Activated CD4-positive, alpha-beta T cell treated with anti-CD3 and anti-CD28 coated beads for 36 hours (primary cell): ENCODE results near the gene MTMR1. TPM values are rescaled to one million over a fixed set of nuclear protein-coding genes. Genes with fewer than 3 reads are reported as not detected.

Source experiments
- ATAC-seq: fragments of 200-7000 bp; cut with Tn5 transposase; one replicate; pipeline ENCODE4 v1.10.0; 2021; ENCODE audit warnings: mild to moderate bottlenecking, moderate library complexity
- CTCF ChIA-PET: fragments of 350-600 bp; sonication (Branson Sonifier 250); formaldehyde crosslinking; loops from one replicate; lab custom pipeline; 2021; ENCODE audit warnings: antibody characterized with exemption; lab: Charles Lee
- POLR2A ChIA-PET: fragments of 350-600 bp; sonication (Branson Sonifier 250); formaldehyde crosslinking; loops from one replicate; lab custom pipeline; 2021; ENCODE audit warnings: antibody characterized with exemption, inconsistent platforms; lab: Charles Lee
- DNase-seq: peaks from one replicate; pipeline ENCODE4 v3.0.0-alpha.2; 2020
- H3K27ac Mint-ChIP-seq: one replicate; pipeline ENCODE4 v1.8.0; 2021; ENCODE audit warnings: mixed read lengths
- H3K27me3 Mint-ChIP-seq: one replicate; pipeline ENCODE4 v1.8.0; 2021; ENCODE audit warnings: mixed read lengths
- H3K36me3 Mint-ChIP-seq: one replicate; pipeline ENCODE4 v1.8.0; 2021; ENCODE audit warnings: low read depth, mixed read lengths
- H3K4me1 Mint-ChIP-seq: one replicate; pipeline ENCODE4 v1.8.0; 2021; ENCODE audit warnings: mixed read lengths
- H3K4me3 Mint-ChIP-seq: one replicate; pipeline ENCODE4 v1.8.0; 2021; ENCODE audit warnings: mild to moderate bottlenecking, moderate library complexity, mixed read lengths
- H3K9me3 Mint-ChIP-seq: one replicate; pipeline ENCODE4 v1.8.0; 2021; ENCODE audit warnings: low read depth, mixed read lengths
- intact Hi-C, 2 experiments: fragments of 100-400 bp; cut with DNase I in 1 of 2; cut with micrococcal nuclease in 1 of 2; formaldehyde crosslinking; loops; one replicate each; pipeline versions ENCODE4 v1.14.2 to v1.15.1; 2022 to 2024; cut with DNase I, micrococcal nuclease
- total RNA-seq, 2 experiments: library from RNA; stranded (reverse); gene quantifications; one replicate each; pipeline ENCODE4 v1.2.3, GENCODE V29; 2021

Gene MTMR1
- total RNA-seq, 2 experiments from 2014 or later: 41.9 to 42.0 TPM

DNA sequence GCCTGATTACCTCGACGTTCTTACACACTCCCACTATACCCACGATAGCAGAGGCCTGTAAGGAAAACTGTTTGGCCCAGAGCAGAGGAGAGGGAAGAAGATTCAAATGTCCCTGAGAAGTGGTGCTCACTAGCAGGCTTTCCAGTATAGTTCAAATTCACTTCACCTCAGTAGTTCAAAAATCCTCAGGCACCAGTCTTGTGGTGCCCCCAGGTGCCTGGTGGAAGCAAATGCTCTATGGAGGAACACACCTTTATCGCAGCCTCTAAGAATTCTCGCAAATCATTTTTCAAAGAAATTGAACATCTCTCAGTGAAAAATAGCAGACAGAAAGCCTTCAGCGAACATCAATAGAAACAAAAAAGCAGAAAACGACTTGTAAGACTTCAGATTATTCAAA, 12.2 kb upstream of the MTMR1 start:
- H3K4me1 Mint-ChIP-seq: peaks cover 2% of the 10 kb centered on the region
- no peak overlapping the region for H3K4me3 Mint-ChIP-seq
- H3K9me3 Mint-ChIP-seq: no peaks in the 10 kb centered on the region
- ATAC-seq: no peak
- H3K27ac Mint-ChIP-seq: no peak overlapping the region
- intact Hi-C loops: loop anchor here in 1 of 2 experiments (2.0 kb wide), 2 partner anchors 718 to 730 kb away; no protein-coding TSS in a partner anchor
- H3K36me3 Mint-ChIP-seq: no peaks in the 10 kb centered on the region
- peak; percentile 38 for DNase-seq
- H3K27me3 Mint-ChIP-seq: no peaks in the 10 kb centered on the region
- CTCF ChIA-PET: interaction anchor here (0.7 to 1.4 kb wide), 4 partner anchors 35 to 314 kb away, joined by 3 to 7 read pairs (median 5); no protein-coding TSS in a partner anchor
- POLR2A ChIA-PET: no interaction called here

DNA sequence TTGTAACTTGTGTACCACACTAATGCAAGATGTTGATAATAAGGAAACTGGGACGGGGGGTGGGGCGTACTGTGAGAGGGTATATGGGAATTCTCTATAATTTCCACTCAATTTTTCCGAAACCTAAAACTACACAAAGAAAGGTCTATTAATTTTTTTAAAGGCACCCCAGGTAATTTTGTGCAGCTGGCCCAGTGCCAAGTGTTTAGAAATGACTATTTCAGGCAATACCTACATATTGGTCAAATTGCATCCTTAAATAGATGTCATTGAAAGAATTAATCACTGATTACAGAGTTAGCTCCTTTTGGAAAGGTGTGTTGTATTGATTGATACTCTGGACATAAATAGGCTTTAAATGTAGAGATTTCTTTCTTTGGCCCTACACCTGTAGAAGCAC, 10.1 kb upstream of the MTMR1 start:
- no peak overlapping the region for H3K4me3 Mint-ChIP-seq
- H3K27ac Mint-ChIP-seq: no peak overlapping the region
- intact Hi-C loops: loop anchor here (1.0 kb wide), 1 partner anchor 33 kb away; no protein-coding TSS in a partner anchor
- DNase-seq (no peak), ATAC-seq (no peak)
- H3K4me1 Mint-ChIP-seq: peaks cover 4% of the 10 kb centered on the region
- H3K9me3 Mint-ChIP-seq: no peaks in the 10 kb centered on the region
- no peaks in the 10 kb centered on the region for H3K36me3 Mint-ChIP-seq
- no peaks in the 10 kb centered on the region for H3K27me3 Mint-ChIP-seq
- CTCF ChIA-PET: interaction anchor here (0.6 to 4.4 kb wide), 23 partner anchors 9 to 1212 kb away, joined by 3 to 43 read pairs (median 5); no protein-coding TSS in a partner anchor
- POLR2A ChIA-PET: interaction anchor here (0.9 kb wide), 1 partner anchor 32 kb away, joined by 3 read pairs; no protein-coding TSS in a partner anchor

DNA sequence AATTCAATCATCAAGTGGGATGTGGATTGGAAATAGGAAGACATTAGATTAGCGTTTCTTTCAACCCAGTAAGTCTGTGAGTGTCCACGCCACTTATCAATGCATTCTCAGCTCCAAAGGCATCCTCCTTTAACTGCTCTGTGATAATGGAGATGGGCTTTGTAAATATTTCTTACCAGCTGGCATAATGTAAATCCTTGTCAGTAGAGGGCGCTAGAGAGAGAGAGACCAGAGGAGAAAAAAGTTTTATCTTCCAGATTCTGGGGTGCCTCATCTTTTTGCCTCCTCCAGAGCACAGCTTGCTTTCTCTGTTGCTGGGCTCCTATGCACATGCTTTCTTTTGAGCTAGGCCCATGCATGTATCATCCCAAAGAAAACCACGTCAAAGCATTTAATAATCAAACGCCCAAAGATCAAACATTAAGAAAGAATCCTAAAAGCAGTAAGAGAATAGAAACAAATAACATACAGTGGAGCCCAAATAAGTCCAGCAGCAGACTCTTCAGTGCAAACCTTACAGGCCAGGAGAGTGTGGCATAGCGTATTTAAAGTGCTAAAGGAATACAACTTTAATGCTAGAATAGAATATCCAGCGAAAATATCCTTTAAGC, 9.6 kb upstream of the MTMR1 start:
- H3K9me3 Mint-ChIP-seq: no peaks in the 10 kb centered on the region
- ATAC-seq (peak; percentile 53), DNase-seq (peak; percentile 9)
- CTCF ChIA-PET: interaction anchor here (0.6 to 4.4 kb wide), 23 partner anchors 8 to 733 kb away, joined by 3 to 43 read pairs (median 5); no protein-coding TSS in a partner anchor
- H3K36me3 Mint-ChIP-seq: no peaks in the 10 kb centered on the region
- H3K27ac Mint-ChIP-seq: no peak overlapping the region
- intact Hi-C loops: loop anchor here (1.0 kb wide), 1 partner anchor 33 kb away; no protein-coding TSS in a partner anchor
- no peaks in the 10 kb centered on the region for H3K27me3 Mint-ChIP-seq
- H3K4me3 Mint-ChIP-seq: no peak overlapping the region
- POLR2A ChIA-PET: interaction anchor here (0.9 kb wide), 1 partner anchor 32 kb away, joined by 3 read pairs; no protein-coding TSS in a partner anchor
- H3K4me1 Mint-ChIP-seq: peaks cover 9% of the 10 kb centered on the region

DNA sequence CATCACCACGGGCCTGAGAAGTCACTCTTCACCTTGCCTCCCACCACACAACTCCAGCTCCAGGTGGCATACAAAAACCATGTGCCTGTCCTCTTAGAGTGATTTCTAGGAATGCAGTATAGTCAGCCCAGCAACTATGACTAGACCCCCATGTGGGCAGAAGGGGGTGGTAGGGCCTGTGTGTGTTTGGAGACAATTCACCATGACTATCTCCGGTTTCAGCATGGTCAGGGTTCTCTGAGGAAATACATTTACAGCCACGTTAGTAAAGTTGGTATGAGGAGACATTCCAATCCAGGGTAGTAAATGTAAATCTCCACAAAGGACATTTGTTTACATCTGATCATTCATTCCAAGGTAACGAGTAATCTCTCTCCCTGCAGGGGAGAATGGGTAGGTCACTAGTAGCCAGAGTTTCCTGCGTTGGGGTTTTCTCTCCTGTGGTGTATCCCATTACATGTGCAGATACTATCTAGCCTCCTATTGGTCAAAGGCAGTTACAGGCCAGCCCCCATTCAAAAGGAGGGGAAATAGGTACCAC, 4.2 kb upstream of the MTMR1 start:
- CTCF ChIA-PET: no interaction called here
- intact Hi-C loops: no loop called here
- Mint-ChIP-seq H3K4me1 (peaks cover 38% of the 10 kb centered on the region), H3K4me3 (no peak overlapping the region), H3K27me3 (no peaks in the 10 kb centered on the region), H3K27ac (no peak overlapping the region), H3K36me3 (peaks cover 6% of the 10 kb centered on the region), H3K9me3 (no peaks in the 10 kb centered on the region)
- no peak for ATAC-seq
- no peak for DNase-seq
- POLR2A ChIA-PET: no interaction called here

DNA sequence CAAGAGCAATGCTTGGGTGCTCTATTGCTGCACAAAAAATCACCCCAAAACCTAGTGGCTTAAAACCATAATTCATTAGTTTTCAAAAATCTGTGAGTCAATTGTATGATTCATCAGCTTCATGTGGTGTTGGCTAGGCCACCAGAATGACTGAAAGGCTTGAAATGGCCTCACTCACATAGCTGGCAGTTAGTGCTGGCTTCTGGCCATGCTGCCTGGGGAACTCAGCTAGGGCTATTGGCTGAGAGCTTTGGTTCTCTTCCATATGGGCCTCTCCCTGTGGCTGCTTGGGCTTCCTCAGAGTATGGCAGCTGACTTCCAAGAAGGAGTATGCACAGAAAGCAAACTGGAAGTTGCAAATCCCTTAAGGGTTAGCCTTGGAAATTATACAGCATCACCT, 3.1 kb upstream of the MTMR1 start:
- Mint-ChIP-seq H3K36me3 (peaks cover 10% of the 10 kb centered on the region), H3K9me3 (no peaks in the 10 kb centered on the region), H3K27ac (peak overlapping the region; percentile 47), H3K27me3 (no peaks in the 10 kb centered on the region), H3K4me1 (peaks cover 44% of the 10 kb centered on the region), H3K4me3 (no peak overlapping the region)
- ChIA-PET POLR2A (no interaction called here), CTCF (interaction anchor here (1.5 kb wide), 1 partner anchor 26 kb away, joined by 4 read pairs; no protein-coding TSS in a partner anchor)
- intact Hi-C loops: loop anchor here (5.0 to 10.0 kb wide), 6 partner anchors 295 to 1168 kb away; partner anchors contain the start of genes MAMLD1 (in 2 of the 2), EOLA2 (in 1 of the 2), HMGB3 (in 1 of the 2) and TMEM185A (in 1 of the 2)
- peak; percentile 46 for DNase-seq
- ATAC-seq: no peak

DNA sequence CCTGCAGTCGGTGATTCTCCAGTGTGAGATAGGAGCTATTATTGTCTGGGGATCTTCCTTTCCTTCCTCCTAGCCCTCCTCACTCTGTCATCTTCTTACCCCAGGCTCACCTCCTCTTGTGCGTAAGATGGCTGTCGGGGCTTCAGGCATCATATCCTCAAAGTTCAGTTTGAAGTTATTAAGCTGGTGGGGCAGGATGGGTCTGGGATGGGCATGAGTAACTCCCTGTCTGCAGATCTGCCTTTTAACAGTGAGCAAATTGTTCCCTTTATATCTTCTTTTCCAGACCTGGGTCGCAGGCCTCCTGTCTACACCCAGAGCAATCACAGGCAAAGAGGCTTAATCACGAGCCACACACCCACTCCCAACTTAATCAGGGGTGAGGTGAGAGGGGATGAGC, 900 bp upstream of the MTMR1 start:
- Mint-ChIP-seq H3K4me3 (peak overlapping the region; percentile 88), H3K36me3 (peaks cover 21% of the 10 kb centered on the region), H3K4me1 (peaks cover 63% of the 10 kb centered on the region), H3K27ac (peak overlapping the region; percentile 97), H3K9me3 (no peaks in the 10 kb centered on the region), H3K27me3 (no peaks in the 10 kb centered on the region)
- ChIA-PET CTCF (interaction anchor here (1.4 to 2.1 kb wide), 4 partner anchors 9 to 212 kb away, joined by 3 to 13 read pairs (median 10); no protein-coding TSS in a partner anchor), POLR2A (interaction anchor here (0.8 kb wide), 1 partner anchor 11 kb away, joined by 3 read pairs; no protein-coding TSS in a partner anchor)
- intact Hi-C loops: loop anchor here (2.0 to 10.0 kb wide), 8 partner anchors 213 to 1170 kb away; partner anchors contain the start of genes MAMLD1 (in 2 of the 2), EOLA2 (in 1 of the 2), HMGB3 (in 1 of the 2) and TMEM185A (in 1 of the 2)
- ATAC-seq: no peak
- peak; percentile 36 for DNase-seq

DNA sequence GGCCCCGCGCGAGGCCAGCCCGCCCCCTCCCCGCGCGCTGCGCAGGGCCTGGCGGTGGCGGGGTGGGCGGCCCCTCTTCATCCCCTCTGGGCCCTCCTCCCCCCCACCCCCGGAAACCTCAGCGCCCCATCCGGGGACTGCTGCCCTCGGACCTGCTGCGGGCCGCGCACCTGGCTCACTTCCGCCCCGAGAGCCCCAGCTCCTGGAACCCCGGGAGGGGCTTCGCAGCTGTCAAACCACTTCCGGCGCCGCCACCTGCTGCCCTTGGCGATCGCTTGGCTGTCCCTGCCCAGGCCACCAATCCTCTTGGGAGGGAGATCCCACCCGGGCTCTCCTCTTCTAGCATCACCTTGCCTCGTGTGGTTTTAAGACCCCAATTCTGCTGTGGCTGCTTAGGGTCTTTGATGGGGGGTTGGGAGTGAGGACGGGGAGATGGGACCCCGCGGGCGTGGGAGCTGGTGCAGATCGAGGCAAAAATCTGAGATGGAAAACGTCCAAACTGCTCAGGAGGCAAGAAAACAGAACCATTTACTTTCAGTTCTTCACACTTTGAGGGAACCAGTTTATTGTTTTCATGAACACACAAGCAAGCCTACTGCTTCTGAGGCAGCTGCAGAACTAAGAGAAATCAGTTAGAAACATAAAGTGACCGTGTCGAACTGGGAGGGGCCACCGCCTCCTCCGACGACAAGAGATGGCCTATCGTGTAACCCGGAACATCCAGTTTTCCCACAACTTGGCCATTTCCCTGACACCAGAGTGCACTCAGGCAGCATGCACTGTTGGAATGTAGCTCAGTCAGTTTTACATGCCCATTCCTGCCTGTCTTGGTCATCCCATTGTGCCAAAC, 754 bp downstream of the MTMR1 start:
- intact Hi-C loops: loop anchor here (1.0 to 10.0 kb wide), 12 partner anchors 10 to 1172 kb away; partner anchors contain the start of genes MAMLD1 (in 2 of the 2), EOLA2 (in 1 of the 2), HMGB3 (in 1 of the 2) and MTM1 (in 1 of the 2)
- no peaks in the 10 kb centered on the region for H3K27me3 Mint-ChIP-seq
- DNase-seq (peak; percentile 86), ATAC-seq (peak; percentile 25)
- H3K27ac Mint-ChIP-seq: peak overlapping the region; percentile 98
- peak overlapping the region; percentile 88 for H3K4me3 Mint-ChIP-seq
- H3K4me1 Mint-ChIP-seq: peaks cover 61% of the 10 kb centered on the region
- ChIA-PET POLR2A (interaction anchor here (1.3 to 1.6 kb wide), 4 partner anchors 10 to 755 kb away, joined by 3 to 5 read pairs (median 4); partner anchors contain the start of gene EOLA2), CTCF (interaction anchor here (1.5 to 2.6 kb wide), 2 partner anchors 10 to 19 kb away, joined by 5 to 9 read pairs; no protein-coding TSS in a partner anchor)
- peaks cover 27% of the 10 kb centered on the region for H3K36me3 Mint-ChIP-seq
- no peaks in the 10 kb centered on the region for H3K9me3 Mint-ChIP-seq

DNA sequence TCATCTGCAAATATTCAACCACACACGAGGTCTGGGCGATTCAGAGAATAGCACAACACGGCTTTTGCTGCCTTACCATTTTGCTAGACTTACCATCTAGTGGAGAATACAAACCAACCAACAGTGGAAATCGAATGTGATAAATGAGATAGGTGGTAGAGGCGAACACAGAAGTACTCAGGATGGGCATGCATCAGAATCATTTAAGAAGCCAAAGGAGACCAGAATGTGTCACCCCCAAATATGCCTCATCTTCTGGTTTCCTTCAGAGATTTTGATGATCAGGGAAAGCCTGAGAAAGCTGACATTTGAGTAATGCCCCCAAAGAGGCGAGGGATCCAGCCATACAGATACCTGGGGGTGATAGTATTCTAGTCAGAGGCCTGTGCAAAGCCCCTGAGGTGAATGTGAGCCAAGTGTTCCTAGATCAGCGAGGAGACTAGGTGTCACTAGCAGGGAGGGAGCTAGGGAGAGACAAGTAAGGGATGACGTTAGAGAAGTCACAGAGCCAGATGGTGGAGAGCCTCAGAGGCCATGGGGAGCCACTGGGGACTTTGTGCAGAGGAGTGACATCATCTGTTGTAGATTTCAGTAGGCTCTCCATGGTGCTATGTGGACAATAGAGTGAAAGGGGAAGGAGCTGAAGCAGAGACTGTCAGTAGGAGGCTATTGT, 1.7 kb downstream of the MTMR1 start:
- H3K36me3 Mint-ChIP-seq: peaks cover 27% of the 10 kb centered on the region
- H3K27ac Mint-ChIP-seq: peak overlapping the region; percentile 97
- peaks cover 57% of the 10 kb centered on the region for H3K4me1 Mint-ChIP-seq
- no peaks in the 10 kb centered on the region for H3K27me3 Mint-ChIP-seq
- ChIA-PET CTCF (interaction anchor here (0.5 to 2.6 kb wide), 5 partner anchors 8 to 137 kb away, joined by 3 to 9 read pairs (median 4); no protein-coding TSS in a partner anchor), POLR2A (interaction anchor here (0.6 to 1.6 kb wide), 8 partner anchors 9 to 216 kb away, joined by 3 to 7 read pairs (median 4); no protein-coding TSS in a partner anchor)
- H3K9me3 Mint-ChIP-seq: no peaks in the 10 kb centered on the region
- DNase-seq (peak; percentile 67), ATAC-seq (peak; percentile 64)
- H3K4me3 Mint-ChIP-seq: peak overlapping the region; percentile 88
- intact Hi-C loops: loop anchor here (1.0 to 10.0 kb wide), 8 partner anchors 9 to 1173 kb away; partner anchors contain the start of genes MAMLD1 (in 2 of the 2), EOLA2 (in 1 of the 2), HMGB3 (in 1 of the 2) and TMEM185A (in 1 of the 2)

DNA sequence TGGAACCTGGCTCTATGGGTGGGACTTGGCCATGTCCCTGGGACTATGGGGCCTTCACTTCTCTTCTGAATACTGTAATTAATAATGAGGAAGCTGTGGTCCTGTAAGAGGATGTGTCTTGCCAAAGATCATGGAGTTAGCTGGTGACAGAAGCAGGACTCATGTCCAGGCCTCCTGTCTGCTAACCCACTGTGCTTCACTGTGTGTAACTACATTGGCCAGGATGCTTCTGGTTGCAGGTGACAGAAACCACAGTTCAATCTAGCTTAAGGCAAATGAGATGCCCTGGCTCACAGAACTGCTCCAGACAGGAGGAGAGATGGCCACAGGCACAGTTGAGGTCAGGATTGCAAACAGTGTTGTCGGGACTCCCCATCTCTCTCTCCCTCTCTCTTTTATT, 3.1 kb downstream of the MTMR1 start:
- CTCF ChIA-PET: interaction anchor here (0.8 to 2.6 kb wide), 3 partner anchors 13 to 19 kb away, joined by 3 to 9 read pairs (median 3); no protein-coding TSS in a partner anchor
- no peak for ATAC-seq
- peak; percentile 26 for DNase-seq
- H3K27ac Mint-ChIP-seq: peak overlapping the region; percentile 97
- peaks cover 23% of the 10 kb centered on the region for H3K36me3 Mint-ChIP-seq
- H3K27me3 Mint-ChIP-seq: no peaks in the 10 kb centered on the region
- H3K4me3 Mint-ChIP-seq: peak overlapping the region; percentile 88
- no peaks in the 10 kb centered on the region for H3K9me3 Mint-ChIP-seq
- intact Hi-C loops: loop anchor here (2.0 to 10.0 kb wide), 4 partner anchors 122 to 1062 kb away; partner anchors contain the start of genes HMGB3 (in 1 of the 2), MAMLD1 (in 1 of the 2) and TMEM185A (in 1 of the 2)
- POLR2A ChIA-PET: no interaction called here
- H3K4me1 Mint-ChIP-seq: peaks cover 43% of the 10 kb centered on the region
